GM12878 (cell line): Measurements from ENCODE around the gene TBC1D9B. TPM values are rescaled to one million over a fixed set of nuclear protein-coding genes. Genes with fewer than 3 reads are reported as not detected.

ENCODE experiments used
- BCLAF1 ChIP-seq: fragments of 450-650 bp; IDR thresholded peaks from 2 replicates; pipeline ENCODE4 v1.6.1; 2017; ENCODE audit warnings: antibody characterized with exemption, mild to moderate bottlenecking, moderate library complexity
- FOXK2 ChIP-seq: fragments of 450-650 bp; IDR thresholded peaks from 2 replicates; pipeline ENCODE4 v1.6.1; 2017; ENCODE audit warnings: mild to moderate bottlenecking, moderate library complexity
- MLLT1 ChIP-seq: fragments of 450-650 bp; IDR thresholded peaks from 2 replicates; pipeline ENCODE4 v1.6.1; 2016; ENCODE audit warnings: mild to moderate bottlenecking
- MTA3 ChIP-seq: IDR thresholded peaks from 2 replicates; pipeline ENCODE4 v1.6.1; 2012; ENCODE audit warnings: low read length, inconsistent platforms, borderline replicate concordance
- MYB ChIP-seq: fragments of 150-350 bp; IDR thresholded peaks from 2 replicates; pipeline ENCODE4 v1.6.1; 2014; ENCODE audit warnings: mild to moderate bottlenecking, low read depth, low read length, borderline replicate concordance
- PKNOX1 ChIP-seq: fragments of 450-650 bp; IDR thresholded peaks from 2 replicates; pipeline ENCODE4 v1.6.1; 2016; ENCODE audit warnings: mild to moderate bottlenecking
- POLR2A ChIP-seq: IDR thresholded peaks from 2 replicates; pipeline ENCODE4 v1.6.1; 2011; ENCODE audit warnings: low read depth, mild to moderate bottlenecking, low read length
- POLR2AphosphoS5 ChIP-seq: IDR thresholded peaks from 2 replicates; pipeline ENCODE4 v1.6.1; 2011; ENCODE audit warnings: mild to moderate bottlenecking, low read length, inconsistent platforms
- SPI1 ChIP-seq: IDR thresholded peaks from 2 replicates; pipeline ENCODE4 v1.6.1; 2011; ENCODE audit warnings: low read depth, mild to moderate bottlenecking, low read length, moderate library complexity, borderline replicate concordance; ENCODE audit not compliant: insufficient read depth
- SUZ12 ChIP-seq: fragments of 200-600 bp; sonication (generic); IDR thresholded peaks from one replicate; pipeline ENCODE4 v1.6.1; 2018; ENCODE audit warnings: antibody characterized with exemption, mild to moderate bottlenecking; ENCODE audit not compliant: unreplicated experiment
- TARDBP ChIP-seq: IDR thresholded peaks from 2 replicates; pipeline ENCODE4 v1.6.1; 2016; ENCODE audit warnings: borderline replicate concordance
- TCF7 ChIP-seq: IDR thresholded peaks from 2 replicates; pipeline ENCODE4 v1.6.1; 2014; ENCODE audit warnings: antibody characterized with exemption, borderline replicate concordance
- ZBED1 ChIP-seq: IDR thresholded peaks from 2 replicates; pipeline ENCODE4 v1.6.1; 2016; ENCODE audit warnings: borderline replicate concordance
- ZBTB40 ChIP-seq: fragments of 450-650 bp; IDR thresholded peaks from 2 replicates; pipeline ENCODE4 v1.6.1; 2016; ENCODE audit warnings: mild to moderate bottlenecking, moderate library complexity, borderline replicate concordance
- ZNF687 ChIP-seq: fragments of 450-650 bp; IDR thresholded peaks from 2 replicates; pipeline ENCODE4 v1.6.1; 2017; ENCODE audit warnings: mild to moderate bottlenecking, moderate library complexity
- polyA plus RNA-seq, 11 experiments: library from polyadenylated mRNA; depleted of rRNA in 4 of 11; unstranded in 6 of 11; stranded (reverse) in 5 of 11; fragments of >200 nt; fragmentation: Nextera tagmentation in 4 of 11; fragmentation: Illumina TruSeq in 1 of 11; extraction: Ambion mirVana in 4 of 11; extraction: Trizol in 1 of 11; gene quantifications; 1 replicate in 1 of 11; 2 replicates in 10 of 11; pipeline versions ENCODE4 v1.2.1 to v1.2.3, GENCODE V29; 2011 to 2016; ENCODE audit warnings: inconsistent platforms in 2 of 11, missing spikeins in 2 of 11, low read depth in 1 of 11
- total RNA-seq, 4 experiments: library from RNA; depleted of rRNA in 3 of 4; stranded (reverse); fragments of >200 nt in 3 of 4; fragmentation: Illumina TruSeq in 1 of 4; extraction: Trizol in 1 of 4; gene quantifications; 2 replicates each; pipeline versions ENCODE4 v1.2.1 to v1.2.3, GENCODE V29; 2013 to 2021

Gene TBC1D9B
- total and polyA plus RNA-seq, 10 of the 15 experiments (the other 5 are each of a cell fraction or from before 2014, with no cell fraction given): 4.0 to 74.2 (median 34.6) TPM

- TF ChIP-seq ZNF687 (peak; percentile 60; the same call in 1 of the 2 replicates), TCF7 (no peak), PKNOX1 (no peak), ZBTB40 (peak; percentile 62; the same call in 1 of the 2 replicates), POLR2A (peak; percentile 83), BCLAF1 (no peak), MLLT1 (no peak), TARDBP (no peak), ZBED1 (no peak), MTA3 (no peak), SPI1 (no peak), MYB (no peak), SUZ12 (no peak), POLR2AphosphoS5 (peak; percentile 75), FOXK2 (no peak)
Observed at GRCh38 chr5:179858586-179859427, 48.9 kb downstream of the TBC1D9B start, which contains the start of gene MRNIP (continued).
